ENCODE measurements around the gene TRIM31.

GRCh38 chr6:30160785-30161531 lies 48.1 kb upstream of the TRIM31 start, which contains the start of gene TRIM10:
- TF ChIP-seq POLR2A (IDR thresholded peaks at IDR 0.05), result no peak
- TF ChIP-seq CTCF (IDR thresholded peaks at IDR 0.05 in 8 of 11, conservative IDR thresholded peaks at IDR 0.05 in 3 of 11), result no peak
- no peak for TF ChIP-seq POLR2AphosphoS5 (IDR thresholded peaks at IDR 0.05)

All from spleen (tissue), 7 donors.